Fibroblast of mammary gland (primary cell): ENCODE results near the gene RAD9A.
A peak's percentile ranks its signal among the peaks of the same experiment; 100 is the strongest.
"Not testable (repeated sequence)": the region's sequence is repeated elsewhere in the genome, so short reads cannot be mapped to it uniquely, and the experiment has no call there.

Experiments used
- DNase-seq: peaks from one replicate; pipeline ENCODE4 v3.0.0-alpha.2; 2010; ENCODE audit warnings: low read depth
- H3K4me3 ChIP-seq: 2 replicates; pipeline ENCODE4 v1.5.1; 2011; ENCODE audit warnings: low read depth, mild to moderate bottlenecking, low read length, moderate library complexity; ENCODE audit not compliant: control insufficient read depth
- CTCF ChIP-seq: conservative IDR thresholded peaks from 2 replicates; pipeline ENCODE4 v1.5.1; 2011; ENCODE audit warnings: low read depth, low read length, inconsistent platforms; ENCODE audit not compliant: control insufficient read depth, insufficient read depth

Gene RAD9A

GRCh38 chr11:67401495-67402191, 9.9 kb downstream of the RAD9A start, which contains the start of gene PPP1CA:
PPP1CA (minus strand) TSS chr11:67401858; CDS start chr11:67401782, 76 bp downstream.
- peak within 1 kb of the TSS; percentile 81 for H3K4me3 ChIP-seq
- DNase-seq, result peak; percentile 79
- TF ChIP-seq CTCF, result no peak

- peak overlapping the region; percentile 25 for H3K4me3 ChIP-seq
- not testable (repeated sequence) for DNase-seq
These were observed 10.5 kb downstream of the RAD9A start for GRCh38 chr11:67402192-67402839.

- H3K4me3 ChIP-seq, DNase-seq: not testable (repeated sequence)
These were observed 11.3 kb downstream of the RAD9A start for GRCh38 chr11:67403085-67403484.

- H3K4me3 ChIP-seq, result no peak overlapping the region
- no peak for TF ChIP-seq CTCF
- no peak for DNase-seq
These were observed 12.9 kb downstream of the RAD9A start for GRCh38 chr11:67404515-67405195.

- no peak for DNase-seq
- no peak overlapping the region for H3K4me3 ChIP-seq
- TF ChIP-seq CTCF, result no peak
These were observed 13.4 kb downstream of the RAD9A start for GRCh38 chr11:67405196-67405567.

- TF ChIP-seq CTCF, result no peak
- no peak overlapping the region for H3K4me3 ChIP-seq
- DNase-seq, result no peak
These were observed 14.0 kb downstream of the RAD9A start for GRCh38 chr11:67405688-67406339.

- no peak overlapping the region for H3K4me3 ChIP-seq
- DNase-seq, result no peak
These were observed 14.7 kb downstream of the RAD9A start for GRCh38 chr11:67406420-67406968.

More at GRCh38 chr11:67406420-67406968, 14.7 kb downstream of the RAD9A start:
- TF ChIP-seq CTCF, result no peak
